IPS-NIHi7 (cell line): ENCODE results near the gene SCN7A.
"Not testable (repeated sequence)": the region's sequence is repeated elsewhere in the genome, so short reads cannot be mapped to it uniquely, and the experiment has no call there.

Experiments
- DNase-seq: peaks from one replicate; pipeline ENCODE4 v3.0.0; 2012; ENCODE audit warnings: mixed read lengths; ENCODE audit errors: extremely low spot score

Gene SCN7A

DNA sequence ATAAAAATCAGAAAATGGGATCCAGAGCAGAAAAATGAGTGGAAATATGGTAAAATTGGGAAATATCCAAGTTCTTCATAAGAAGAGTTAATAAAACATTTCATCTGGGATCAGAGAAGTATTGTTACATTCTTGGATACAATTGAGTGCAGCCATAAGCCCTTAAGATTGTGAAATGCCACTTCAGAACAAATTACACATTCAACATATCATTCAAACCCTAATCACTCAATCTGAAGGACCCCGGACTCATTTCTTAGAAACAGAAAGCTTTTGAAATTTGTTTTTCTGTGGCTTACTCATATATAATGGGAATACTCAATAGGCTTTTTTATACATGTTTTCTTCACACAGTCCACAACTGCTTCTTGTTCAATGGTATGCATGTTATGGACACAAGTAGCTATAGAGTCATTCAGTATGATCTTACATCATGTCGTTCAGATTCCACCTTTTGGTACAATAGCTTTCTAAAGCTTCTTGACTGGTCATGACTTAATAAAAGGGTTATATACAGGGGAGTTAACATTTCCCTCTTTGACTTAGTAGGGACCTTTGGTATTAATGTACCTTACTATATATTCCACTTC lies 39.9 kb downstream of the SCN7A start:
- no peak for DNase-seq

DNA sequence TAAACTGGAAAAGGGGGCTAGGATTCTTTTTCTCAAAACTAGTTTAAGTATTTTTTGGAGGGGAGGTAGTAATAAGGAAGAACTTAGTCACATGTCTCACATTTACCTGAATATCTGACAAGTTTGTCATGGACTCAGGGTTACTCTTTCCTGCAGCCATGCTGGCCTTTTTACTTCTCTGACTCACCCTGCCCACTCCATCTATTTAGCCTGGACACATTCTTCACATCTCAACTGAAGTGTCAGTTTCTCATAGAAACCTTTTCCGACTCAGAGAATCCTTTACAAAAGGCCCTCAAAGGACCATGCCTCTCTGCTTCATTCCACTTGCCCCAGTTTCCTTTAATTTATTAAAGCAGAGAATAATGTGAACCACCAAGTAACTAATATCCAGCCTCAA lies 42.6 kb downstream of the SCN7A start:
- no peak for DNase-seq

DNA sequence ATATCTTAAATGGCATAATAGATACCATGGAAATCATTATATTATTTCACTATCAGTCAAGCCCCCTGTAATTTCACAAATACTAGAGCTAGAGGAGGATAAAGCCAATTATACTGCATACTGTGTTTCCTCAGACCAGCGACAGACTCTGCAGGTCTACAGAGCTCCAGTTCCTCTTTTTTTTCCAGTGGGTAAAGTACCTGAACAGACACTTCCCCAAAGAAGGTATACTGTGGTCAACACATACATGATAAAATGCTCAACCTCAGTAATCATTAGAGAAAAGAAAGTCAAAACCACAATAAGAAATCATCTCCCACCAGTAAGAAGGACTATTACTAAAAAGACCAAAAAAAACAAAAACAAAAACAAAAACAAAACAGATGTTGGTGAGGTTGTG lies 44.6 kb downstream of the SCN7A start:
- no peak for DNase-seq

DNA sequence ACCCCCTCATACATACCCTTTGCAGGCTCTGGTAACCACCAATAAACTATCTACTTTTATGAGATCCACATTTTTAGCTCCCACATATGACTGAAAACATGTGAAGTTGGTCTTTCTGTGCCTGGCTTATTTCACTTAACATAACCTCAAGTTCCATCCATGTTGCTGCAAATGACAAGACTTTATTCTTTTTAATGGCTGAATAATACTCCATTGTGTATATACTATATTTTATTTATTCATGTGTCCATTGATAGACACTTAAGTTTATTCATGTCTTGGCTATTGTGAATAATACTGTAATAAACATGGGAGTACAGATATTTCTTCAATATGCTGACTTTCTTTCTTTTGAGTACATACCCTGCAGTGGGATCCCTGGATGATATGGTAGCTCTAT lies 45.9 kb downstream of the SCN7A start:
- DNase-seq: no peak

DNA sequence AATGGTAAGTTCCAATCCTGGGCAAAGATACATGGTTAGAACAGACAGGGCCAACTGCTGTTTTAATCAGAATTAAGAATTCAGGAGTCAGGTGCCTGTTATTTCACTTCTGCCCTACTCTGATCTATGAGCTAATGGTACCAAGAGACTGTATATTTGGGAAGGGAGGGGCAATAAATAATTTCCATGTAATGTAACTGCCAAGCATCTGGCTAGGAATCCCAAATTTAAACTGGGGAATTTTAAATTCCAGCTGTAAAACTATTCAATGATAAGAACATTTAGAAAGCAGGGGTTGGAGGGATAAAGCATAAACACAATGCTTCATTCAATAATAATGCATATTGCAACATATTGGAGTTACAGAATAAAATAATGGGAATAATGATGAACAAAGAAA lies 49.7 kb downstream of the SCN7A start:
- DNase-seq: no peak

DNA sequence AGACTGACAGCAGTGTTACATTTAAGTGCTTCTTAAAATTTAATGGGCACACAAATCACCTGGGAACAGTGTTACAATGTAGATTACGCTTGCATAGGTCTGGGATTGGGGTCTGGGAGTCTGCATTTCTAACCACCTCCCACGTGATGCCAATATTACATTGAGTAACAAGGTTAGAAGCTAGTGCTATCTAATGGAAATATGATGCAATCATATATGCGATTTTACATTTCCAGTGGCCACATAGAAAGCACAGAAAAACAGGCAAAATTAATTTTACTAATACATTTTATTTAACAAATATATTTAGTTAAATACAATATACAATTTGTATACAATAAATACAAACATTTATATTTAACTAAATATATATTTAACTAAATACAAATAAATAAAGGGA lies 53.7 kb downstream of the SCN7A start:
- no peak for DNase-seq

DNA sequence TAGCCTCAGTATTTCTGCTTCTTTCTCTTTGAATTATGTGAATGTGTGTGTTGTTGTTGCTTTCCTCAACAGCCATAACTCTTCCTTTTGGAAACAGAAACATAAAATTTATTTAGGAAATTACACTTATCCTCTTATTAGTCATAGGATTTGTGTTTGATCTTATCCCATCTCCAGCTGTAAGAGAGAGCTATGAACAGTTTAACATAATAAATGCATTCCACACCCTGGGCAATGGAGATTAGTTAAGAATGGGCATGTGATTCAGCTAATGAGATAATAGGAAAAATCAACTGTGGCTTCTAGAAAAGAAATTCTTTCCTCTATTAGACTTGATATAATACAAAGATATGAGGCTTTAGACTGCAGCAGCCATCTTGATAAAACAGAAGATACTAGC lies 55.0 kb downstream of the SCN7A start:
- DNase-seq: no peak

DNA sequence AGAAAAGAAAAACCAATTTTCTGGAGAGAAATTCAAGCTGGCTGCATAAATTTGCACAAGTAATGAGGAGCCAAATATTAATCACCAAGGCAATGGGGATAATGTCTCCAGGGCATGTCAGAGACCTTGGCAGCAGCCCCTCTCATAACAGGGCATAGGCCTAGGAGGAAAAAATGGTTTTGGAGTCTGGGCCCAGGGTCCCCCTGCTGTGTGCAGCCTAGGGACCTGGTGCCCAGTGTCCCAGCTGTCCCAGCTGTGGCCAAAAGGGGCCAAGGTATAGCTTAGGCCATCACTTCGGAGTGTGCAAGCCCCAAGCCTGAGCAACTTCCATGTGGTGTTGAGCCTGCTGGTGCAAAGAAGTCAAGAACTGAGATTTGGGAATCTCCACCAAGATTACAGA lies 57.1 kb downstream of the SCN7A start:
- no peak for DNase-seq

DNA sequence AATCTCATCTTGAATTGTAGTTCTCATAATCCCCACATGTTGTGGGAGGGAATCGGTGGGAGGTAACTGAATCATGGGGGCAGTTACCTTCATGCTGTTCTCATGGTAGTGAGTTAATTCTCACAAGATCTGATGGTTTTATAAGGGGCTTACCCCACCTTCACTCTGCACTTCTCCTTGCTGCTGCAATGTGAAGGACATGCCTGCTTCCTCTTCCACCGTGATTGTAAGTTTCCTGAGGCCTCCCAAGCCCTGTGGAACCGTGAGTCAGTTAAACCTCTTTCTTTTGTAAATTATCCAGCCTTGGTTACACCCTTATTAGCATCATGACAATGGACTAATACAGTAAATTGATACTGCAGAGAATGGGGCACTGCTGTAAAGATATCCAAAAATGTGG lies 57.9 kb downstream of the SCN7A start:
- no peak for DNase-seq

DNA sequence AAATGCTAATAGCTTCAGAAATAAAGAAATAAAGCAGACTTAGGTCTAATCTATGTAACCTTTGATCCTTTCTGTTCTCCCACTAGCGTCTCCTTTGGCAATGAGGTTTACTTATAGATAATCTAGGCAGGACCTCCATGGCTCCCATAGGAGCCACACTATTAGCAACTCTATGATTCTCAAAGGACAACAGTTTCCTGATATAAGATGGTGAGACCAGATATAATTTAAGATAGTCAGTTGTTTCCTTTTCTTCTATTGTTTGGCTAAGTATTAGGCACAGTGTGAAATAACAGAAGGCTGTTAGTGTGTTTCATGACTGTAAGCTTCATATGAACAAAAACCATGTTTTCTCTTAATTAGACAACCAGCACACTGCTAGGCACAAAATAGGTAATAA lies 59.6 kb downstream of the SCN7A start:
- DNase-seq: no peak

DNA sequence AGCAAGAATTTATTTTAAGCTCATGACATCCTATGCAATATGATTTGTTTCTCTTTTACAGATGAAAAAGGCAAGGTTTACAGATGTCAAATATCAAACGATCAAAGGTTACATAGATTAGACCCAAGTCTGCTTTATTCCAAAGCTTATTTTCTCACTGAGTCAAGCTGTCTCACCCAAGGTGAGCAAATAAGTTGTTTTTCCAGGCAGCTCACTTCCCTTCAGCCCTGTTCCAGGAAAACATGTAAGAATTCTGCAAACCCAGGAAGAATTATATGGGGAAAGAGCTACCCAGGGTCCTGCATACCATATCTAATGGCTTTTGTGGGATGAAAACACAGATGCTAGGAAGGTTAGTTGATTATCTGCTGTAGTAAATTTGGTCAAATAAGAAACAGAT lies 60.6 kb downstream of the SCN7A start:
- no peak for DNase-seq

DNA sequence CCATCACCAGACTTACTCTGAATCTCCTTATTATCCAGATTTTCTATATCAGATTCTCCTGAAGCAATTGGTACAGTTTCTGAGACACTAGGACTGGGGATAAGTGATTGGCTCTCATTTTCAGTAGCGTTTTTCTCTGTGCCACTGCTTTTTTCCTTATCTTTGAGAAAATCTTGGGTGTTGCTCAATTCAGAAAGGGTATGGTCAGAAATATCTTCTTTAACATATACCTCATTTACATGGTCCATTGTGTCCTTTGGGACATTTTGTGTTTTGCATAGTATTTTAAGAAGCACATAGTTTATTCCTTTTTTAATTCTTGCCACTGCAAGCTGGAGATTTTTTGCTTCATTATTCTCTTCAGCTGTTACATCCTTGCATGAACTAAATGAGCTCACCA lies 61.7 kb downstream of the SCN7A start:
- DNase-seq: no peak

DNA sequence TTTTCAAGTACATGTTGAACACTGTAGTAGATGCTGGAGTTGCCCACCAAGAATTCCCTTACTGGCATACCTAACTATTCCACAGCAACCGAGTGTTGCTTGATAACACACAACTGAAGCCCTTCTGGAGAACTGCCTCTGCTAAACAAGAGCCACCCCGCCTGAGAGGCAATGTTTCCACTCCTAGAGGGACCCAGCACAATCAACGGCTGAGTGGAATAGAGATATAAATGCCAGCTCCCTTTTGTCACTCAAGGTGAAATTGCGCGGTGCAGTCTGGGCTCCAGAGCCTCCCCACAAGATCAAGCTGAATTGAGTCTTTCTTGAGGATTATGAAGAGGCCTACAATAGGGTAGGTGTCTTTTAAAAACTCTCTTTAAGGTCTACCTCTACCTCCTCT lies 69.2 kb downstream of the SCN7A start:
- DNase-seq: no peak

DNA sequence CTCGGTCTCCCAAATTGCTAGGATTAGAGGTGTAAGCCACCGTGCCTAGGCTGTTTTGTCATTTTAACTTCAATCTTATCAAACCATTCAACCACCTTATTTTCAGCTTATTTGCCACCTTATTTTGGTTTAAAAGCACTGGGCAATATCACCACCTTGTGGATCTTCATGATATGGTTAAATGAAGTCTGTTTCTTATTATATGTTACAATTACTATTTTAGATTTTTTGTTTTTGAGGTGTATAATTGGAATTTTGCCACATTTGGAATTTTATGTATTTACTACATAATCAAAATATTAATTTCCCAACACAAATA lies 74.5 kb downstream of the SCN7A start:
- DNase-seq: no peak

DNA sequence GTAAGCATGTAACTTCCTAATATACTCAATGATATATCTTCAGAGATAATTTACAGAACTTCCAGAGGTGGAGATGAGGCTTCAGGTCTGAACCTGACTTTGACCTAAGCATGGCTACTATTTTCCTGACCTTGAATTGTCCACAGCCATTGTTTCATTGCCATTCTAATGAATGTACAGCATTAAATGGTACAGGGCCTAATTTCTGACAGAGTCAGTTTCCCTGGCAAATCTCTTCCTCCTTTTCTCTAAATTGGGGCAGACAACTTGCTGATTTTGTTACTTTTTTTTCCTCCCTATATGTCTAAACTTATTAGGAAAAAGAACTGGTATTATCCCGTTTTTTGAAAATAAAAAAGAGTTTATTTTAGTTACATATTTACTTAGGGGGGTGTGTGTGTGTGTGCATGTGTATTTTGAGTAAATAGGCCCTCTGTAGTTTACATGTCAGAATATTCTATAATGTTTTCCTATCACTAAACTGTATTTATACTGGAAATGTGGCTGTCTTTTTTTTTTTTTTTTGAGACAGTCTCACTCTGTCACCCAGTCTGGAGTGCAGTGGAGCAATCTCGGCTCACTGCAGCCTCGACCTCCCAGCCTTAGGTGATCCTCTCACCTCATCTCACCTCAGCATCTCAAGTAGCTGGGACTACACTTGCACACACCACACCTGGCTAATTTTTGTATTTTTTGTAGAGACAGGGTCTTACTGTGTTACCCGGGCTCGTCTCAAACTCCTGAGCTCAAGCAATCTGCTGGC lies 75.0 kb downstream of the SCN7A start:
- no peak for DNase-seq

DNA sequence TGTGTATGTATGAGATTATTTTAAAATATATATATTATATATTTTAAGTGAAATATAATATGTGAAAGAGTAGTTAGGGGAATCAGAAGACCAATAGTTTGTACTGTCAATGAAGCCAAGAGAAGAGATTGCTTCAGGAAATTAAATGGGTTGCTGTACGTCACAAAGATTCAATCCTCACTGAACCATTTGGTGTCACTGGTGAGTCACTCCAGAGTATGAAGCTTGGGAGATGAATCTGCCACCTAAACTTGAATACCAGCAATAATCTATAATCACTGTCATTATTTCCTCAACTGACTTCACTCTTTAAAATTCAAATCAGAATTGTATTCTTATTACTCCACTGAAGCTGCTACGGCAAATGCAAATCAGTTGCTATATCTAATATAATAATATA lies 76.4 kb downstream of the SCN7A start:
- peak; percentile 20 for DNase-seq

DNA sequence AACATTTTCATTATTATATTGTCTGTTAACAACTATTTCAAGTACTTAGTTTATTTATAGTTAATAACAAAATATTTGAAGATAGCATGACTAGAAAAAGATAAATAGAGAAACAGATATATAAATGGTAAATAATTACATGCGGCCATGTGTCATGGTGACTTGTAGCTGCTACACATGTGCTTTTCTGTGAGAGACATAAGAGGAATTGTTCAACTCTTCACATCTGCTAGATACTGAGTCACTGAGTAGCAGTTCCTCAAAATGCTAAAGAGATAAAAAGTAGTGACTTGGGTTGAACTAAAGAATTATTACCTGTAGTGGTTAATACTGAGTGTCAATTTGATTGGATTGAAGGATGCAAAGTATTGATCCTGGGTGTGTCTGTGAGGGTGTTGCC lies 80.8 kb downstream of the SCN7A start:
- no peak for DNase-seq

DNA sequence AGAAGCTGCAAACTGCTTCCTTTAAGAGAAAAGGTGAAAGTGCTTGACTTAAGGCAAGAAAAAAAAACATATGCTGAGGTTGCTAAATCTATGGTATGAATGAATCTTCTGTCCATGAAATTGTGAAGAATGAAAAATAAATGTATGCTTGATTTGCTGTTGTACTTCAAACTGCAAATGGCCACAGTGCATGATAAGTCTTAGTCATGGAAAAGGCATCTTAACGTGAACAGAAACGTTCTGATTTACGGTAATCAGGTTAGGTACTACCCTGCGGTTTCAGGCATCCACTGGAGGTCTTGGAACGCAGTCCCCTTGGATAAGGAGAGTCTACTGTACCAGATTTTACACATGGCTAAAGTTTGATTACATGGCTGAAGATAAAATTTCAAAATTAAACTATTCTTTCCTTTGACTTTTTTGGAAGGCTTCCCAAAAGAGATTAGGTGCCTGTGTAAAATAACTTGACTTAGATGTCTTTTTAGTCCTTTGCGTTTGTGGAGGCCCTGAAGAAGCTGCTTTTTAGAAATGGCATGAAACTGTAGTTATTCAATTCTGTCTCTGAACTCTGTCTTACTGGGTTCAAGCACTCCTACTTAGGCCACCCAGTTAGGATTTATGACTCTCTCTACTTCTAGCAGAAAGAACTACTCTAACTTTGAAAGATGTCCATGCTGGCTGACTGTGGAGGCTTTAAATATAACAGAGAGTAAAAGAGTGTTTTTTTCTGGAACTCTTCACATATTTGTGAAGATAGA lies 82.4 kb downstream of the SCN7A start:
- no peak for DNase-seq

DNA sequence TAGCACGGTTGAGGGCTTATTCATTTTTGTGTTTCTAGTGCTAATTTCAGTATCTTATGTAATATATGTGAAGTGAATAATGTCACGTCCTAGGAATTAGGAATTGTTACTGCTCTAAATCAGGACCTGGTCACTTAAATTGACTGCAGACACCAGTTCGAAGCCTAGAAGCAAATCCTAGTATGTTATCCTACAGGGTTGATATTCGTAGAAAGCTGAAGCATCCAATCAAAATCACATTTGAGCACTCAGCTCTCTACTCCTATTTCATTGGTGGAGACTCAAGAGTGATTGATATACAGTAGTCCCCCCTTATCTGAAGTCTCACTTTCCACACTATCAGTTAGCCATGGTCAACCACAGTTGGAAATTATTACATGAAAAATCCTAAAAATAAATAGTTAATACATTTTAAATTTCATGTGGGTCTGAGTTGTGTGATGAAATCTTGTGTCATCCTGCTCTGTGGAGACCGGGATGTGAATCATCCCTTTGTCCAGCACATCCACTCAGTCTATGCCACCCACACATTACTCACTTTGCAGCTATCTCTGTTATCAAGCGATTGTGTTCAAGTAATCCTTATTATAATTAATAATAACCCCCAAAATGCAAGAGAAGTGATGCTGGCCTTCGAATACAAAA lies 83.1 kb downstream of the SCN7A start:
- DNase-seq: no peak

DNA sequence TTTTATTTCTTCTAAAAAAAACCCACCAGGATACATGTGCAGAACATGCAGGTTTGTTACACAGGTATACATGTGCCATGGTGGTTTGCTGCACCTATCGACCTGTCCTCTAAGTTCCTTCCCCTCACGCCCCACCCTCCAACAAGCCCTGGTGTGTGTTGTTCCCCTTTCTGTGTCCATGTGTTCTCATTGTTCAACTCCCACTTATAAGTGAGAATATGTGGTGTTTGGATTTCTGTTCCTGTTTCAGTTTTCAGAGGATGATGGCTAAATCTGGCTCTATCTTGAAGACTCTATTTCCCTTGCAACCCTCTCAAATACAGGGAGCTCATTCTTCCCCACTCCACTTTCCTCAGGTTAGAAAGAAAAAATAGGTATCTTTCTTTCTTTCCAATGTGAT lies 86.3 kb downstream of the SCN7A start:
- DNase-seq: not testable (repeated sequence)

DNA sequence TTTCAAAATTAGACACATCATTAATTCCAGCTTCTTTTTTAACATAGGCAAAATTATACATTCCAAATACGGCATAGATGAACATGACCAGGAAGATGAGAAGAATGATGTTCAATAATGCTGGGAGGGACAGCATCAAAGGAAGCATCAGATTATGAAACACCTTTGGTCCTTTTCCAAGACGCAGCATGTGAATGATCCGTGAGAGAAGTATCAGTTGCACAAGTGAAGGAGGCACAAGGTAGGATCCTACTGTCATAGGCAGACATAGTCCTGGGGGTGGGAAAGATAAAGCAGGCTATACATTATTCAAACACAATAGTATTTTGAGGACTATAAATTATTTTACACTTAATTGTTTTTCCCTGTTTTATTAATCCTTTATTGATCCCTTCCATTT lies 87.7 kb downstream of the SCN7A start:
- DNase-seq: no peak

DNA sequence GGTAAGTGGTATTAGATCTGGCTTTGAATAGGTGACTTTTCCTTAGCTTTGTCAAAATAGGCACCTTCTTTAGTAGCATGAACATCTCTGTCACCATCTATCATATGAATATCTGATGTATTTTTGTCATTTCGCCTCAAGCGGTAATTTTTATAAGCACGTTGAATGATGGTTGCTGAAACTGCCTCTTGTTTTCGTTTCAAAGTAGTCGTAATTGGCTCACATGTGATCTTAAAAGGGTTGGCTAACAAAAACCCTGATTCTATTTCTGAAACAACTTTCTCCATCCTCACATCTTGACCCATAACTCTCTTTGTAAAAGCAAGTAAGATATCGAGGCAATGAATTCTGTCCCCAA lies 88.5 kb downstream of the SCN7A start:
- DNase-seq: no peak
